ENCODE results near the gene PCYOX1L.
"Not testable (repeated sequence)": the region's sequence is repeated elsewhere in the genome, so short reads cannot be mapped to it uniquely, and the experiment has no call there.

The PCYOX1L gene

GRCh38 chr5:149379818-149380374 lies 22.1 kb downstream of the PCYOX1L start:
- DNase-seq (no peak), ATAC-seq (replicated peaks) (no peak)
- no peak overlapping the region for H3K27ac Mint-ChIP-seq
- no peak overlapping the region for H3K4me3 Mint-ChIP-seq
- peaks cover 3 to 8% of the 10 kb centered on the region in 2 donors for H3K4me1 Mint-ChIP-seq
- peaks cover 0 to 4% of the 10 kb centered on the region in 2 donors for H3K27me3 Mint-ChIP-seq
- no peaks in the 10 kb centered on the region for H3K9me3 Mint-ChIP-seq
- H3K36me3 Mint-ChIP-seq = peaks cover 0 to 4% of the 10 kb centered on the region in 2 donors

- Mint-ChIP-seq H3K4me3 (no peak overlapping the region), H3K36me3 (peaks cover 0 to 4% of the 10 kb centered on the region in 2 donors), H3K9me3 (no peaks in the 10 kb centered on the region), H3K27me3 (peaks cover 0 to 4% of the 10 kb centered on the region in 2 donors), H3K27ac (no peak overlapping the region), H3K4me1 (peaks cover 3 to 8% of the 10 kb centered on the region in 2 donors)
- ATAC-seq (replicated peaks) = no peak
- DNase-seq = no peak
These were observed 22.7 kb downstream of the PCYOX1L start for GRCh38 chr5:149380466-149381121.

GRCh38 chr5:149381261-149381985 lies 23.6 kb downstream of the PCYOX1L start:
- DNase-seq = no peak
- no peak overlapping the region for H3K27ac Mint-ChIP-seq
- H3K36me3 Mint-ChIP-seq = peaks cover 0 to 4% of the 10 kb centered on the region in 2 donors

GRCh38 chr5:149381986-149382338 lies 24.1 kb downstream of the PCYOX1L start:
- Mint-ChIP-seq H3K27me3 (peaks cover 0 to 4% of the 10 kb centered on the region in 2 donors), H3K4me1 (peaks cover 3 to 8% of the 10 kb centered on the region in 2 donors), H3K9me3 (no peaks in the 10 kb centered on the region), H3K4me3 (no peak overlapping the region), H3K36me3 (peaks cover 0 to 4% of the 10 kb centered on the region in 2 donors), H3K27ac (no peak overlapping the region)
- DNase-seq = peak; percentile 50
- peak; percentile 93 to 94 for ATAC-seq (replicated peaks)

More at GRCh38 chr5:149381261-149381985, 23.6 kb downstream of the PCYOX1L start:
- peaks cover 3 to 8% of the 10 kb centered on the region in 2 donors for H3K4me1 Mint-ChIP-seq
- no peaks in the 10 kb centered on the region for H3K9me3 Mint-ChIP-seq
- H3K27me3 Mint-ChIP-seq = peaks cover 0 to 4% of the 10 kb centered on the region in 2 donors
- ATAC-seq (replicated peaks) = no peak
- H3K4me3 Mint-ChIP-seq = no peak overlapping the region

GRCh38 chr5:149382517-149383220 lies 24.8 kb downstream of the PCYOX1L start:
- DNase-seq (no peak), ATAC-seq (replicated peaks) (no peak)
- no peaks in the 10 kb centered on the region for H3K9me3 Mint-ChIP-seq
- no peak overlapping the region for H3K4me3 Mint-ChIP-seq
- no peak overlapping the region for H3K27ac Mint-ChIP-seq
- H3K4me1 Mint-ChIP-seq = peaks cover 3 to 8% of the 10 kb centered on the region in 2 donors
- H3K36me3 Mint-ChIP-seq = no peaks in the 10 kb centered on the region
- H3K27me3 Mint-ChIP-seq = peaks cover 0 to 4% of the 10 kb centered on the region in 2 donors

- ATAC-seq (replicated peaks) = no peak
- Mint-ChIP-seq H3K4me1 (peaks cover 3 to 8% of the 10 kb centered on the region in 2 donors), H3K27ac (no peak overlapping the region), H3K27me3 (peaks cover 0 to 4% of the 10 kb centered on the region in 2 donors), H3K36me3 (no peaks in the 10 kb centered on the region), H3K9me3 (no peaks in the 10 kb centered on the region), H3K4me3 (no peak overlapping the region)
- DNase-seq = no peak
These were observed 25.6 kb downstream of the PCYOX1L start for GRCh38 chr5:149383399-149383798.

GRCh38 chr5:149386166-149386565 lies 28.3 kb downstream of the PCYOX1L start:
- ATAC-seq (replicated peaks) = no peak
- no peak for DNase-seq
- no peak overlapping the region for H3K27ac Mint-ChIP-seq
- H3K9me3 Mint-ChIP-seq = no peaks in the 10 kb centered on the region
- peaks cover 0 to 4% of the 10 kb centered on the region in 2 donors for H3K27me3 Mint-ChIP-seq
- no peaks in the 10 kb centered on the region for H3K36me3 Mint-ChIP-seq
- no peak overlapping the region for H3K4me3 Mint-ChIP-seq
- peaks cover 3 to 8% of the 10 kb centered on the region in 2 donors for H3K4me1 Mint-ChIP-seq

- ATAC-seq (replicated peaks) = no peak
- H3K4me1 Mint-ChIP-seq = peaks cover 0 to under 1% of the 10 kb centered on the region in 2 donors
- no peak overlapping the region for H3K4me3 Mint-ChIP-seq
- no peaks in the 10 kb centered on the region for H3K9me3 Mint-ChIP-seq
- no peak overlapping the region for H3K27ac Mint-ChIP-seq
- no peaks in the 10 kb centered on the region for H3K36me3 Mint-ChIP-seq
- no peak for DNase-seq
- no peaks in the 10 kb centered on the region for H3K27me3 Mint-ChIP-seq
These were observed 29.3 kb downstream of the PCYOX1L start for GRCh38 chr5:149387081-149387631.

- H3K27ac Mint-ChIP-seq = no peak overlapping the region
- no peaks in the 10 kb centered on the region for H3K4me1 Mint-ChIP-seq
- no peaks in the 10 kb centered on the region for H3K27me3 Mint-ChIP-seq
- no peak for DNase-seq
- H3K9me3 Mint-ChIP-seq = no peaks in the 10 kb centered on the region
- no peaks in the 10 kb centered on the region for H3K36me3 Mint-ChIP-seq
- ATAC-seq (replicated peaks) = no peak
- no peak overlapping the region for H3K4me3 Mint-ChIP-seq
These were observed 30.1 kb downstream of the PCYOX1L start for GRCh38 chr5:149387982-149388381.

GRCh38 chr5:149388498-149389190 lies 30.8 kb downstream of the PCYOX1L start:
- Mint-ChIP-seq H3K4me3 (no peak overlapping the region), H3K36me3 (no peaks in the 10 kb centered on the region), H3K9me3 (no peaks in the 10 kb centered on the region), H3K27me3 (no peaks in the 10 kb centered on the region), H3K4me1 (no peaks in the 10 kb centered on the region), H3K27ac (no peak overlapping the region)
- DNase-seq (no peak), ATAC-seq (replicated peaks) (peak in 1 of 2 donors; percentile 21)

- H3K27me3 Mint-ChIP-seq = no peaks in the 10 kb centered on the region
- no peaks in the 10 kb centered on the region for H3K9me3 Mint-ChIP-seq
- no peak for DNase-seq
- no peak for ATAC-seq (replicated peaks)
- H3K27ac Mint-ChIP-seq = no peak overlapping the region
- H3K4me1 Mint-ChIP-seq = no peaks in the 10 kb centered on the region
- no peak overlapping the region for H3K4me3 Mint-ChIP-seq
- no peaks in the 10 kb centered on the region for H3K36me3 Mint-ChIP-seq
These were observed 32.0 kb downstream of the PCYOX1L start for GRCh38 chr5:149389552-149390495.

GRCh38 chr5:149391076-149391475 lies 33.2 kb downstream of the PCYOX1L start:
- H3K27ac Mint-ChIP-seq; ATAC-seq (replicated peaks); H3K9me3 Mint-ChIP-seq; H3K36me3 Mint-ChIP-seq; H3K4me3 Mint-ChIP-seq; H3K27me3 Mint-ChIP-seq; DNase-seq; H3K4me1 Mint-ChIP-seq: not testable (repeated sequence)

- ATAC-seq (replicated peaks) (no peak), DNase-seq (no peak)
- H3K27me3 Mint-ChIP-seq = no peaks in the 10 kb centered on the region
- H3K36me3 Mint-ChIP-seq = no peaks in the 10 kb centered on the region
- no peak overlapping the region for H3K27ac Mint-ChIP-seq
- no peaks in the 10 kb centered on the region for H3K9me3 Mint-ChIP-seq
- H3K4me3 Mint-ChIP-seq = no peak overlapping the region
- H3K4me1 Mint-ChIP-seq = no peaks in the 10 kb centered on the region
These were observed 33.7 kb downstream of the PCYOX1L start for GRCh38 chr5:149391524-149391923.
